NCI-H187 (cell line): ENCODE results near the gene AKAP8L.
"Not testable (repeated sequence)": the region's sequence is repeated elsewhere in the genome, so short reads cannot be mapped to it uniquely, and the experiment has no call there.

ENCODE experiments used
- DNase-seq, 2 experiments: peaks; one replicate each; lab custom pipeline; 2025; lab: John Stamatoyannopoulos, UW

Gene AKAP8L

DNA sequence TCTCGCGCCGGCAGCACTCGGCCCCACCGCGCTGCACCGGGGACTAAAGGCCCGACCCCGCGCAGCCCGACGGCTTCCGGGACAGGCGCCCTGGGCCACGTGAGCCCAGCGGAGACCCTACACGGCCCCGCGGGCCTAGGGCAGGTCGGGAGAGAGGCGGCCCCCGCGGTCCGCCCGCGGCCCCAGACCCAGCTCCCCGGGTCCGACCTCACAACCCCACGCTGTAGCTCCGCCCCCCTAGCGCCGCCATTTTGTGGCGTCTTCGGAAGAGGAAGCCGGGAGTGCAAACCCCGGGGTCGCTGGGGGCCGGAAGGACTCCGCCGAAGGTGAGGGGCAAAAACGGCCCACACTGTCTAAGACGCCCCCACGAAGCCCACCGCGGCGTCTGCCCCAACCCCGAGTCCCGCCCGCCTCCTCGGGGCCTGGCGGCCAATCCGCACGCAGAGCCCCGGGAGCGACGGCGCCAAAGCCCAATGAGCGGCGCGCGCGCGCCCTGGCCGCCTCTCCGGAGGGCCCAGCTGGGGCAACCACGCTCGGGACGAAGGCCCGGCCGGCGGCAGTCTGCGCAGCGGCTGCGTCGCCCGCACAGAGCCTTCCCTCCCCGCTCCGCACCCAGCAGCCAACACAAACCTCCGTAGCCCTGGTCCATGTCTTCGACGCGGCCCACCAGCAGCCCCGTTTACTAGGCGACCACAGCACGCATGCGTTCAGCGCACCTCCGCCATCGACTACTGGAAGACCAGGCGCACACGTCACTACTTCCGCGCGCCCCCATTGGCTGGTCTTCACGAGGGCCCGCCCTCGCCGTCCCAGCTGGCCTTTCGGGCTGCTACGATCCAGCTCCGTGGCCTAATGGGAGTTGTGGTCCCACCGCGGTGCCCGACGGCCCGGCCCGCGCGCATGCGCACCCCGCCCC is 39.4 kb downstream of the AKAP8L start, which contains the start of gene AKAP8:
AKAP8 (minus strand) TSS at position 705 of the 916 bp plus-strand sequence; CDS start at position 649, 56 bp downstream.
- DNase-seq = peak; percentile 82 to 94

DNA sequence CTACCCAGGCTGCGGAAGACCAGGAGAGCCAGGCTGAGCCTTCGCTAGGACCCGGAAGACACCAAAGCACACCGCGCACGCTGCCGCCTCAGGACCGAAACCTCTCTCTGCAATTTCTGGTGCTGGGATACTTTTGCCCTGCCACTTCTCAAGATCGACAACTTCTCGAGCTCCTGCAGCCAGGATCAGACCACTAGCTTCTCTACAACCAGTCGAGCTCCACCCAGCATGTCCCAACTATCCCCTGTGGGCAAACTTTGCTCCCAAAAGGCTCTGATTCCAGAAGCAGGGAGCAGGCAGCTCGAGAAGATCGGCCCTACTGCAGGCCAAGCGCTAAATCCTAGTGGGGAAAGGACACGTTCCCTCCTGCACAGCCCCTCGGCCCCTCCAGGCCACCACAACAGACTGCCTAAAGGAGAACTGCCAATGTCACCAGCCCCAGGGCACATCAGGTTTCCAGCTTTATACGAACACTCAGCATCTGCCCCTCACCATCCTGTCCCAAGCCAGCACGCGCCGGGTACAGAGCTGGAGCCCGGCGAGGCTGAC is 40.2 kb downstream of the AKAP8L start:
- no peak for DNase-seq

DNA sequence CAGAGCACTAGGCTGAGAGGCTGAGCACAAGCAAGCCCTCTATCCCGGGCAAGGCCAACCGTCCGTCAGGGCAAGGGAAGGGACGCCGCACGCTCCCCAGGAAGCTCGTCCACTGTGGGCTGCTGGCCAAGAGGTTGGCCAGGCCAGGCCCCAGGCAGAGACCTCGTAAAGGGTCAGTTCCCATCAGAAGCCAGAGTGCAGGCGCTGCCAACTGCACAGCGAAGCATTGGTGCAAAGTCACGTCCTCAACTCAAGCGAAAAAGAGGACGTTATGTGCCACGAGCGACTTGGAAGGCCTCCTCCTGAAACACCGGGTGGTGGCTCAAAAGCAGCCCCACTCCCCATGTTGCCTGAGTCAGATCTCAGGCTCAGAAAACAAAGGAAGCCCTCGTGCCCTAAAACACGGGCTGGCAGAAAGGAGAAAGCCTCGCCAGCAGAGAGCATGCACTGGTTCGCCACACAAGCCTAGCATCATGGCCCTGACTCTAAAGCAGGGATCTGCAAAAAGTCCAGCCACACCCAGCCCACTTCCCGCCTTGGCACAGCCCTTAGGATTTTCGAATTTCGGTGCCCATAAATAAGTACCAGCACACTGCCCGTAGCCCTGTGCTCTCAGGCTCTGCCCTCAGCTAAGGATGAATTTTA is 43.9 kb downstream of the AKAP8L start:
- DNase-seq = no peak

DNA sequence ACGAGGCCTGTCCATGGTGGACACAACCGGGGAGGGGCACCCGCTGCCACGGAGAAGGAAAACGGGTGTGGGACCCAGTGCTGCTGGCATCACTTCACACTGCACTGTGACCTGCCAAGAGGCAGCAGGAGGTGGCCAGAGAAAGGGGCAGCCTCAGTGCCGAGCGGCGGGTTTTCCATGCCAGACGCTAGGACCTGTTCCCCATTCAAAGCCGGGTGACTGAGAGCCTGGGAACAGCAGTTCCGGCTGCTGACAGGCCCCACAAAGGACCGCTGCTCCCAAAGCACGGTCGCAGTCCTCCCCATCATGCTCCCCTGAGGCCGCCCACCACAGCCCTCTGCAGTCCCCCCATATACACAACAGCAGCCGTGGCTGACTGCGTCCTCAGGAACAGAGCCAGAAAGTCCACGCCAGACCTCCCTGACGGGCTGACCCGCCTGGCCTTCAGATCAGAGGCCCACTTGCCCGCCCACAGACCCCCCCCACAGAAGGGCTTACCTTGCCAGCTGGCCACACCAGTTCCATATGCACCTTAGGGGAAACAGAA is 44.6 kb downstream of the AKAP8L start:
- no peak for DNase-seq

DNA sequence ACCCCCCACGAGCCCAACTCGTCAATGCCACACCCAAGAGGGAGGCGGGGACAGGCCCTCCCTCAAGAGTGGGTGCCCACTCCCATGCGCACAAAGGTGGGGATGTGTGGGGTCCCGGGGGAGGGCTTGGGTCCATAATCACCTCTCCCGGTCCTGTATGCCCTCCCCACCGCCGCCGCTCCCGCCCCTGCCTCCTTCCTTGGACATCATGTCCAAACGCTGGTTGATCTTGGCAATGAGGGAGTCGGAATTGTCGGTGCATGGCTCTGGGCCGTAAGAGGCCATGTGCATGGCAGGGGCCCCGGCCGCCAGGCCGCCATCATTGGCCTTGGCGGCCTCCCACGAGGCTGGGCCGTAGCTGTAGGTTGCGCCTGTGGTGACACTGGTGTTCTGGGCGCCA is 45.1 kb downstream of the AKAP8L start:
- no peak for DNase-seq

DNA sequence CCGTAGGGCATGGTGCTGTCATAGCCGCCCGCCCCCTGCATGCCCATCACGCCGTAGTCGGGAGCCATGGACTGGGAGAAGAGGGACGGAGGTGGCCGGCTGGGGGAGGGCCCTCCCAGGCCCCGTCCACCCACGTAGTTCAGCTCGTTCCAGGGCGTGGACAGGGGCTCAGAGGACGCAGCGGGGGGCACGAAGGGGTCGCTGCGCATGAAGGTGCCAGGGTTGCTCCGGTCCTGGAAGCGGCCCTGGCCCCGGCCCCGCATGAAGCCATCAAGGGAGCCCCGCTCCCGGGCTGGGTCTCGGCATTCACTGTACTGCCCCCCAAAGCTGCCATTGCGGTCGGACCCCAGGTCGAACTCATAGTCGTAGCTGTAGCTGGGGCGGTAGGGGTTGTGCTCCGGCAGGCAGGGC is 45.9 kb downstream of the AKAP8L start:
- DNase-seq = no peak

DNA sequence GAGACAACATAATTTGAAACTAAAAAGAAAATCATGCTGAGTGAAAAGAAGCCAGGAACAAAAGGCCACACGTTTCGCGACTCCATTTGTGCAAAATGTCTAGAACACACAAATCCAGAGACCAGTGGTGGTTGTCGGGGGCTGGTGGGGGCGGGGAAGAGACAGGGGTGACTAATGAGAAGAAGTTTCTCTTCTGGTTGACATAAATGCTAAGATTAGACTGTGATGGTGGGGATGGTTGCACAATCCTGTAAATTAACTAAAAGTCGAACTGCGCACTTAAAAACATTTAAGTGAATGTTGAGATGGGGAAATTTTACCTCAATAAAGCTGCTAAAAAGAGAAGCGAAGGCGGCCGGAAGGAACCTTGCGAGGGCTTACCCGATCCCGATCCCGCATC is 46.3 kb downstream of the AKAP8L start:
- DNase-seq = no peak

DNA sequence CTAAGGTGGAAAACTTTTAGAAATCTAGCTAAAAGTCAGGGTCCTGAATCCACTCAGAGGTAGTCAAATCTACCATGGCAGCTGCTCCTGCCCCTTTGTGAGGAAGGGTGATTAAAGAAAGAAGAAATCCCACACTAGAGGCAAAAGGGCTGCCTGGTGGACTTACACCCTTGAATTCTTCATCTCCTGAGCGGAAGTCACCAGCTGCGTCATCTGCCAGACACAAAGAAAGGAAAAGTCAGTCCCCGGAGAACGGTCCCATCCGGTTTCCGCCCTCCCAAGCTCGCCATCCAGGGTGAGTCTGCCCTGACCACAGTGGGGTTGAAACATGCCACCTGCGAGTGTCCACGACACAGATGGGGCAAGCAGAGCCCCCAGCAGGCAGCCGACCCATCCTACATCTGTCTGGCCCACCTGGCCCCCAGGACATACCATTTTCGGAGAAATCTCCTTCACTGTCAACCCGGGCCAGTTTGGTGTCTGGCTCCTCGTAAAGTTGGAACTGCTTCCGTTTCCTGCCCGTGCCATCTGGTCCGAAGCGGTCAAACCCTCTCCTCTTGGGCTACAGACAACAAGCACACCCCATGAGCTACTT is 46.9 kb downstream of the AKAP8L start:
- DNase-seq = no peak

DNA sequence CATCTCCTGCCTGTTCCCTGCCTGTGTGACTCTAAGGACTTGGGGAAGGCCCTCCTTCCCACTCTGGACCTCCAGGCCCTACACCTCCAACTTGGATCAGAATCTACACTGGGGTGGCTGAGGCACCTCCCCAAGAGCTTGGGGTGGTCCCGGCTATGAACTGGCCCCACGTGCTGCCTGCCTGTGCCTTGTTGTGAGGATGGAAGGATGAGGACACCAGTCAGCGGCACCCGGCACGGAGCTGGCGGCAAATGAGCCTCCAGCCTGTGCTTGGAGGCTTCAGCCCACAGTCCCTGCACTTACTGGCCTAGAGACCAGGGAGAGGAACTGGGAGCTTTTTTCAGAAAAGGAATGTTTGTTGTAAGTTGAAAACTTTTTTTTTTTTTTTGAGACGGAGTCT is 47.7 kb downstream of the AKAP8L start:
- no peak for DNase-seq

DNA sequence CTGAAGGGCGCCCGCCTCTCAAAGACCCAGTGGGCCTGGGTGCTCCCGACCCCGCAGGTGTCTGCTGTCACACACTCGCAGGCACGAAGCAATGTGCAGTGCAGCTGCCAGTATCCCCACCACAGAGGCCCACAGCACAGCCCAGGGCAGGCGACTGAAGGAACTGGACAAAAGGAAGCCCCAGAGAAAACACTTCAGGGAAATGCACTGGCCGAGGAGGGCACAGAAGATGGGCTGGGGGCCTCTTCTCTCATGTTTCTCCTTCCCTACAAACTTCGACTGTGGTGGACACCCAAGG is 49.2 kb downstream of the AKAP8L start:
- DNase-seq = no peak

DNA sequence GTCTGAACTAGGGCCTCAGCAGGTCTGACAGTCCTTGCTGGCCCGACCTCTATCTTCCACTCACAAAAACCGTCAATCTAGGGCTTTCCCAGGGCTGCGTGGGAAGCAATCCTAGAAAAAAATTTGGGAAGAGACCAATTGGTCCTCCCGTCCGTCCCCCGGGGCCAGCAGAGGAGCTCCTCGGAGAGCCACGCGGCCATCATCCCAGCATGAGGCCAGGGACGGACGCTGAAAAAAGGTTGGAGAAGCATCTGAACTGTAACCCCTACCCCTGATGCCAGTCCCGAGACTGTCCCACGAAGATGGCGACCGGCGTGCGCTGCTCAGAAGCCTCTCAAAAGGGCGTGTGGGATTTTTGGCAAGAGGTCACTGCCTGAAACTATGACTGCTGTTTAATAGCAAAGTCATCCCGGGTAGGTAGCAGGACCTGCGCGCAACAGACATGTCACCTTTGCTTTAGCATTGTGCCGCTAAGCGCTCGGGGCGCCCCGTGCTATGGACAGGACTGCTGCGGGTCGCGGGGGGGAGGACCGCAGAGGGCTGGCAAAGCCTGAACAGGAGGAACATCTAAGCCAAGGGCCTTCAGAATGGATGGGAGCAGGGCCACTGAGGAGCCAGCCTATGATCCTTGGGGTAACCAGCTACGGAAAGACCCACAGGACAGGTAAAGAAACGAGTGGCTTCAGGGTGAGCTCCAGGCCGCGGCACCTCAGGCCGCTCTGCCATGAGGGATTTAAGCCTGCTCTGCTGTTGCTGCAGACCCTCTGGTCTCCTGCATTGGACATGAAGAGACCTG is 49.8 kb downstream of the AKAP8L start:
- DNase-seq = no peak

DNA sequence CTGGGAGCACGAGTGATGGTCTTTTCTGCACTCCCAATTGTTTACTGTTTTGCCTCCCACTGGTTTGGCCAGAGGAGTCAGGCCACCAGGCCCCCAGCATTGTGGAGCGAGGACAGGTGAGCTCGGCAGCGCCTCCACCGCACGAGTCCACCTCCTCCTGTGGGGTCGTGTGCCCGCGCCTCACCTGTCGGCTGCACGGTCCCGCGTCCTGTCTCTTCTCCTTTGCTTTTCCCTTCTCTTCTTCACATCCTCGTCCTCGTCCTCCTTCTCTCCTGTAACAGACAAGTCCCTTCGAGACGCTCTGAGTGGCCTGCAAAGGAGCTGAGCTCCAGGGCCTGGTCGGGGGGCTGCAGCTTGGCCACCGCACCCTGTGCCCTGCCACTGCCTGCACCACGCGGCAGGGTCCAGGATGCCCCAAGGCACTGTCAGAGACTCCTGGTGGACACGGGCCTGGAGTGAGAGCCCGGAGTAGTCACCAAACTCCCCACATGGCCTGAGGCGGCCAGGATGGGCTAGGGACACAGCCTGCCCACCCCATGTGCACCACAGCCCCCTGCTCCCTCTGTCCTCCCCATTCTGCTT is 50.6 kb downstream of the AKAP8L start:
- no peak for DNase-seq

DNA sequence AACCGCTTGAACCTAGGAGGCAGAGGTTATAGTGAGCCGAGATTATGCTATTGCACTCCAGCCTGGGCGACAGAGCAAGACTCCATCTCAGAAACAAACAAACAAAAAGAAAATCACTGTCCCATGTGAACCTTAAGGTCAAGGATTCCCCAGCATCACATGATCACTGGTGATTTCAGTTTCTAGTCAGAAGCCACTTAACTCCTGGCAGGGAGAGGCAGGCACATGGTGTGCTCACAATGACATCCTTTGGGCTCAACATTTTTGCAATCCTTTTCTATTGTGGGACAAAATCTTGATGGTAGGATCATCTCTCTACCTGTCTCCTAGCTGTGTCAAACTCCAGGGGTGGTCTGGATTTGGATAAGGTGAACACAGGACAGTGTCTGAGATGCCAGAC is 51.3 kb downstream of the AKAP8L start:
- no peak for DNase-seq

DNA sequence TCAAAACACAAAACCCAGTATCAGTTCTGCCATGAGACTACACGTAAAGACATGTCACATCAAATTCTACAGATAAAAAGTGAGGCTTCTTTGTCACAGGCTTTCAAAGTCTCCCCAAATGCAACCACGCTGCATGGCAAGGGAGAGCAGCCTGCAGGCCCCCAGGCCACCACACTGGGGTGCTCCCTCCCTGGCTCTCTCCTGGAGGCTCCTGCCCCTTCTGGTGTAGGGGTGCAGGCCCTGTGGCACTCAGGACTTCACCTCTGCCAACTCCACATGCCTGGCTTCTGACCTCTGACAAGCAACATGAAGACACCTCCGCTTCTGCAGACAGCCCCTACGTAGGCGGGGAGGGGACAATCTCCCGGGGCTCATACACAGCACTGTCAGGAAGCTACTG is 53.5 kb downstream of the AKAP8L start:
- DNase-seq = no peak

DNA sequence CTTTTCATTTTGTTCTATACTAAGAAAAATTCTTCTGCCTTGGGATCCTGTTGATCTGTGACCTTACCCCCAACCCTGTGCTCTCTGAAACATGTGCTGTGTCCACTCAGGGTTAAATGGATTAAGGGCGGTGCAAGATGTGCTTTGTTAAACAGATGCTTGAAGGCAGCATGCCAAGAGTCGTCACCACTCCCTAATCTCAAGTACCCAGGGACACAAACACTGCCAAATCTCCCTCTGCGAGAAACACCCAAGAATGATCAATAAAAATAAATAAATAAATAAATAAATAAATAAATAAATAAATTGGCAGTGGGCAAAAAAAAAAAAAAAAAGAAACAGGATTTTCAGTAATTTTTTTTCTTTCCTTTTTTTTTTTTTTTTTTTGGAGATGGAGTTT is 55.0 kb downstream of the AKAP8L start:
- not testable (repeated sequence) for DNase-seq

DNA sequence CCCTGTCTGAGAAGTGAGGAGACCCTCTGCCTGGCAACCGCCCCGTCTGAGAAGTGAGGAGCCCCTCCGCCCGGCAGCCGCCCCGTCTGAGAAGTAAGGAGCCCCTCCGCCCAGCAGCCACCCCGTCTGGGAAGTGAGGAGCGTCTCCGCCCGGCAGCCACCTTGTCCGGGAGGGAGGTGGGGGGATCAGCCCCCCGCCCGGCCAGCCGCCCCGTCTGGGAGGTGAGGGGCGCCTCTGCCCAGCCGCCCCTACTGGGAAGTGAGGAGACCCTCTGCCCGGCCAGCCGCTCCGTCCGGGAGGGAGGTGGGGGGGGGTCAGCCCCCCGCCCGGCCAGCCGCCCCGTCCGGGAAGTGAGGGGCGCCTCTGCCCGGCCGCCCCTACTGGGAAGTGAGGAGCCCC is 55.7 kb downstream of the AKAP8L start:
- not testable (repeated sequence) for DNase-seq

DNA sequence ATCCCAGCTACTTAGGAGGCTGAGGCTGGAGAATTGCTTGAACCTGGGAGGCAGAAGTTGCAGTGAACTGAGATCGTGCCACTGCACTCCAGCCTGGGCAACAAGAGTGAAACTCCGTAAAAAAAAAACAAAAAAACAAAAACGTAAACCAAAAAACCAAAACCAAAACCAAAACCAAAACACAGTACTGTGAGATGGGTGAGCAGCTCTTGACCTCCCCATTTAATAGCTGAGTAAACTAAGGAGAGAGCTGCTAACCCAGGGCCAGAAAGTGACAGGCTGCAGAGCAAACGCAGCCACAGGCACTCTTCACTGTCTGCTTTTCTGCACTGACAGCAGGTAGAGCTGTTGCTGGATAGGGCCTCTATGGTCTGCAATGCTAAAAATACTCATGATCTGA is 58.8 kb downstream of the AKAP8L start:
- DNase-seq = not testable (repeated sequence)

DNA sequence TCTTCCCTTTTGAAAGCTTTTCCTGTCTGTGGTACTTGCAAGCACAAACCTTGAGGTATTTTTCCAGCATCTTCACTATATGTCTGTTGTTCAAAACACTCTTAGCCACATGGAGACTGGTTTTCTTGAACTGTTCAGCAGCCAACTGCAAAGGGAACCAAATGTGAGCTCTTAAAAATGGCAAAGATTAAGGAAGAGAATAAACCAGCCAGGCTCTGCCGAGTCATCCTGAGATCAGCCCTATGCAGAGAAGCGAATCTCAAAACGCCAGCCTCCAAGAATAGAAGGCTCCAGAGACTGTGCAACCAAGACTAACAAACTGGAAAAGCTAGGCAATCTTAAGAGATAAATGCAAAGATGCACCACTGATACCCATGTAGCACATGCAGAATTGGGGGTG is 59.9 kb downstream of the AKAP8L start:
- no peak for DNase-seq

DNA sequence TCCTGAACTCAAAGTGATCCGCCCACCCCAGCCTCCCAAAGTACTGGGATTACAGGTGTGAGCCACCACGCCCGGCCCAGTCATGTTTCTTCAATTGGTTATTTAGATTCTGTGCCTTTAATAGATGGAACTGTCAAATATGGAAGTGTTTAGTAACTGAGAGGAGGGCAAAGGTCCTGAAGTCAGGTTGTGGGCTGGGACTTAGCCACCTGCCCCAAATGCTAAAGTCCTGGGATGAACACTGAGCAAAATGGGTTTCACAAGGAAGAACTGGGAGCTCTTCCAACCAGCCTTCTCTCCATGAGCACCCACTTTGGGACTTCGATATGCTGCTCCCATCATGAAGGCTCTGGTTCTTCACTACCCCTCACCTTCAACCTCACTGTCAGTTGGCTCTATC is 60.9 kb downstream of the AKAP8L start:
- DNase-seq = no peak

DNA sequence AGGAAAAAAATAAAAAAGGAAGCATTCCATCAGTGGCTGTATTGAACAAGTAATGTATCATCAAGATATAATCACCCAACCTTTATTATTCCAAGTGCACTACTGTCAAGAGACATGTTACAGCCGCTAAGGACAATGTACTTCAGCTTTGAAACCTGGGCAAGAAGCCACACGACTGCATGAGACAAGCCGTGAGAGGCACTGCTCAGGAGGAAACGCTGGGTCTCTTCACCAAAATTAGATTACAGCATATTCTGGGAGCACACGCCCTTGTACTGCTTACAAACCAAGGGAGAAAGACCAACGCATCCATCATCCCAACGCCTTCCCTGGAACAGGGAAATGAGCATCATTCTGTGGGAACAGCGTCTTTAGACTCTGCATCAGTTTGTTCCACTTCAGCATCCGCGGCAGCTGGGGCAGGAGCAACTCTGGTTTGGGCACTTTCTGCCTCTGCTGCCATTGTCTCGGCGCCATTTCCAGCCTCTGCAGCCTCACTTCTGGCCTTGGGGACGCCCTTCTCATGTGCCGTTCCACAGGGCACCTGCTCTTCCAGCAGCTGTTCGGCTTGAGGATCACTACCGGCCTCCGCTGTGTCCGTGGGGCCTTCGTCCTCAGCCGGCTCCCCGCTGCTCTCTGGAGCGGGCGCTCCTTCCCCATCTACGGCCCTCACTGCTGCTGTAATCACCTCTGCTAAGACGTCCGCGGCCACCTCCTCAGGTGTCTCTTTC is 64.1 kb downstream of the AKAP8L start:
- no peak for DNase-seq

DNA sequence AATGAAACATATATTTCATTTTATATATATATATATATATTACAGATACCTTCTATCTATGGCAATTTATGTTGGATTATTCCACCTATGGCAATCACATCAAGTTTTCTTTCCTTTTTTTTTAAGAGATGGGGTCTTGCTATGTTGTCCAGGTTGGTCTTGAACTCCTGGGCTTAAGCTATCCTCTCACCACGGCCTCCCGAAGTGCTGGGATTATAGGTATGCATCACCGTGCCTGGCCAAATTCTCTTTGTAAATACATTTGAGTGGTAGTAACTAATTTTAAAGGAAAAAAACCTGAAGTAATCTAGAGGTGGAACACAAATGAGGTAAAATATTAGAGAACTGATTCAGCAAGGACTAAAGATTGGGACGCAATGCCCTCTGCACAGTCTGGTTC is 64.9 kb downstream of the AKAP8L start:
- DNase-seq = no peak
